Endothelial cell of umbilical vein (primary cell): ENCODE measurements around the gene ZFHX2. TPM values are rescaled to one million over a fixed set of nuclear protein-coding genes. Genes with fewer than 3 reads are reported as not detected.

Experiments used
- BruUV-seq: library from RNA; stranded (reverse); fragments of 400-500 nt; replicated peaks from 2 replicates; lab custom pipeline; 2021; lab: Mats Ljungman, UMichigan
- CTCF ChIA-PET: fragments of 300-600, 350-600 bp; sonication (Branson Sonifier 250); formaldehyde crosslinking; loops from one replicate; lab custom pipeline; 2021; ENCODE audit warnings: antibody characterized with exemption, inconsistent platforms; lab: Charles Lee
- POLR2A ChIA-PET: fragments of 300-600, 350-600 bp; sonication (Branson Sonifier 250); formaldehyde crosslinking; loops from one replicate; lab custom pipeline; 2021; ENCODE audit warnings: antibody characterized with exemption, inconsistent platforms; lab: Charles Lee
- DNase-seq: peaks from one replicate; pipeline ENCODE4 v3.0.0-alpha.2; 2011; ENCODE audit warnings: low read depth, low spot score
- FAIRE-seq: peaks from 2 replicates; lab custom pipeline; 2011; peaks lifted over from hg19 to GRCh38; lab: Jason Lieb, UNC
- H2AFZ ChIP-seq: 2 replicates; pipeline ENCODE4 v1.6.0; 2012; ENCODE audit warnings: low read depth, low read length, control low read depth, inconsistent platforms
- H3K27ac ChIP-seq: 2 replicates; pipeline ENCODE4 v1.5.1; 2011; ENCODE audit warnings: low read depth, mild to moderate bottlenecking, control low read depth, low read length, moderate library complexity; ENCODE audit not compliant: insufficient read depth
- H3K27me3 ChIP-seq, 2 experiments: 2 replicates each; pipeline versions ENCODE4 v1.6.0 to v1.6.1; 2011; ENCODE audit warnings: low read length in 2 of 2, mixed read lengths in 1 of 2; ENCODE audit not compliant: control insufficient read depth in 2 of 2, insufficient read depth in 2 of 2
- H3K36me3 ChIP-seq, 2 experiments: 2 replicates in 1 of 2; 3 replicates in 1 of 2; pipeline ENCODE4 v1.5.1; 2011; ENCODE audit warnings: low read length in 2 of 2, mild to moderate bottlenecking in 1 of 2, moderate library complexity in 1 of 2; ENCODE audit not compliant: control insufficient read depth in 2 of 2, insufficient read depth in 2 of 2; ENCODE audit errors: extremely low read depth in 1 of 2
- H3K4me1 ChIP-seq: 3 replicates; pipeline ENCODE4 v1.5.1; 2011; ENCODE audit warnings: mild to moderate bottlenecking, low read length; ENCODE audit not compliant: control insufficient read depth, insufficient read depth; ENCODE audit errors: extremely low read depth
- H3K4me2 ChIP-seq: 2 replicates; pipeline ENCODE4 v1.6.1; 2011; ENCODE audit warnings: low read length, control low read depth, mixed read lengths; ENCODE audit not compliant: insufficient read depth
- H3K4me3 ChIP-seq, 3 experiments: fragments of 200-600 bp in 1 of 3; sonication (generic), shearing (Covaris generic) in 1 of 3; replicated peaks in 1 of 3; 2 replicates each; pipeline ENCODE4 v1.5.1; 2011 to 2016; ENCODE audit warnings: control low read depth in 3 of 3, low read length in 3 of 3, mild to moderate bottlenecking in 2 of 3, inconsistent platforms in 1 of 3, low read depth in 1 of 3, moderate library complexity in 1 of 3; ENCODE audit not compliant: insufficient read depth in 1 of 3
- H3K79me2 ChIP-seq: 2 replicates; pipeline ENCODE4 v1.6.0; 2012; ENCODE audit warnings: low read length, inconsistent platforms; ENCODE audit not compliant: control insufficient read depth, insufficient read depth
- H3K9ac ChIP-seq: replicated peaks from 2 replicates; pipeline ENCODE3; 2011; ENCODE audit warnings: low read length, control low read depth; ENCODE audit not compliant: insufficient read depth; ENCODE audit errors: extremely low read depth
- H3K9me1 ChIP-seq: replicated peaks from 3 replicates; pipeline ENCODE4 v1.6.0; 2011; ENCODE audit warnings: mild to moderate bottlenecking, low read length; ENCODE audit not compliant: control insufficient read depth, insufficient read depth; ENCODE audit errors: extremely low read depth
- H3K9me3 ChIP-seq: replicated peaks from 2 replicates; pipeline ENCODE4 v1.5.1; 2012; ENCODE audit warnings: low read length, inconsistent platforms; ENCODE audit not compliant: control insufficient read depth, insufficient read depth
- H4K20me1 ChIP-seq: replicated peaks from 2 replicates; pipeline ENCODE3; 2011; ENCODE audit warnings: mild to moderate bottlenecking, low read length; ENCODE audit not compliant: control insufficient read depth, insufficient read depth; ENCODE audit errors: extremely low read depth
- POLR2AphosphoS5 ChIP-seq: IDR thresholded peaks from 2 replicates; pipeline ENCODE4 v1.6.1; 2012; ENCODE audit warnings: low read depth, mild to moderate bottlenecking, control low read depth, low read length, moderate library complexity; ENCODE audit not compliant: insufficient read depth
- dilution Hi-C: fragments of 300-500 bp; cut with MboI; formaldehyde crosslinking; loops from one replicate; pipeline ENCODE4 v1.15.0; 2019; ENCODE audit warnings: low sequenced_read_pairs; ENCODE audit not compliant: extremely low pct_ligation_motif_present
- intact Hi-C: fragments of 100-400 bp; cut with micrococcal nuclease; formaldehyde crosslinking; loops from one replicate; pipeline ENCODE4 v1.10.0; 2022
- polyA plus RNA-seq, 4 experiments: library from polyadenylated mRNA; depleted of rRNA in 3 of 4; stranded (reverse) in 3 of 4; unstranded in 1 of 4; fragments of >200 nt; gene quantifications; 2 replicates each; pipeline versions ENCODE4 v1.2.1 to v1.2.3, GENCODE V29; 2011 to 2012; ENCODE audit warnings: missing spikeins in 1 of 4
- total RNA-seq: library from RNA; stranded (reverse); gene quantifications from 2 replicates; pipeline ENCODE4 v1.2.3, GENCODE V29; 2021
- TF ChIP-seq, protein P1 (sequence below), 2 donors: IDR thresholded peaks; 1 replicate in 1 of 2; 2 replicates in 1 of 2; pipeline ENCODE4 v1.5.1; 2011; ENCODE audit warnings: low read length in 2 of 2, mild to moderate bottlenecking in 2 of 2, moderate library complexity in 2 of 2, control low read depth in 1 of 2, inconsistent platforms in 1 of 2, low read depth in 1 of 2; ENCODE audit not compliant: insufficient read depth in 1 of 2; ENCODE audit errors: extremely low read depth in 1 of 2

ZFHX2 gene
- total and polyA plus RNA-seq, 2 donors (not counting 3 experiments of a cell fraction or from before 2014, with no cell fraction given) = 0.25 to 2.3 TPM

DNA sequence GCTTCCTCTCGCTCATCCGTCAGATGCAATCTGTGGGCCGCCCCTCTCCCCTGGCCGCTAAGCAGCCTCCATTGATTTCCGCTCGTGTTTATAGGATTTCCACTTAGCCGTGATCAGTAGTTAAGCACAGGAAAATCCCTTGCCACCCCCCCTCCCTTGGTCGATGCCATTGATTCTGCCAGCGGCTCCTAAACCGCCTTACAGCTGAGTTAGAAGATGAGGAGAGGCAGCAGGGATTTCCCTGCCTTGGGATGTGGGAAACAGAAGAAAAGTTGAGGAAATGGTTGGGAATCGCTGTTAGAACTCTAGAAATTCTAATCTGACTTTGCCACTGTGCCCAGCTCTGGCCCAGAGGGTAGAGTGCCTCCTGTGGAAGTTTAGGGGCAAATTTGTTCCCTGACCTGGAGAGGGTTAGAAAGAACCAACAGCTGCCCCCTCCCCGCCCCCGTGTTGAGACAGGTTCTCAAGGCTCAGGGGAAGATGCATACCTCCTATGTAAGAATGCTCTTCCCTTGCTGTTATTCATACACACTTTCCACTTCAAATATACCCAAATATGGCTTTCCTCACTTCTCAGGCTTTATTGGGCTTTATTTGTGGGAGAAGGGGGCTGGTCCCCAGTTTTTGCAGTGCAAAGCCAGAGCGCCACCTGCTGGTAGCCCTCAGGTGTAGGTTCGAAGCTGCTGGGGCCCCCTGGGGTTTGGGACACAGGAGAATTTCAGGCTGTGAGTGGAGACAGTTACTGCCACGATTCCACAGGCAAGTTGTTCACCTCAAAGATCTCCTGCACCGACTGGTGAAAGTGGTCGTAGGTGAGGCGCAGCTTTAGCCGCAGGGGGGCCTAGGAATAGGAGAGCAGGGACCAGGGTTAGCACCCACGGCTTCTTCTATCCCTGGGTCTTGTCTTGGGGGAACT lies 7.7 kb upstream of the ZFHX2 start:
- Histone ChIP-seq H3K9me1 (no peaks in the 10 kb centered on the region), H3K27ac (no peak overlapping the region), H3K4me1 (peaks cover 11% of the 10 kb centered on the region), H3K36me3 (peaks cover 0 to 11% of the 10 kb centered on the region in 2 experiments), H3K4me3 (no peak overlapping the region), H4K20me1 (no peaks in the 10 kb centered on the region), H3K27me3 (no peaks in the 10 kb centered on the region), H3K4me2 (no peak overlapping the region), H3K9ac (no peak overlapping the region), H2AFZ (no peak overlapping the region), H3K9me3 (no peaks in the 10 kb centered on the region), H3K79me2 (peaks cover 11% of the 10 kb centered on the region)
- FAIRE-seq = peak; percentile 48
- ChIA-PET CTCF (interaction anchor here (0.5 to 12.3 kb wide), 19 partner anchors 8 to 1707 kb away, joined by 3 to 416 read pairs (median 7); partner anchors contain the start of genes PABPN1 and ZFHX2), POLR2A (interaction anchor here (1.2 kb wide), 1 partner anchor 81 kb away, joined by 5 read pairs; no protein-coding TSS in a partner anchor)
- intact Hi-C loops = no loop called here
- dilution Hi-C loops = no loop called here
- no peak for TF ChIP-seq POLR2AphosphoS5
- TF ChIP-seq, protein P1, sequence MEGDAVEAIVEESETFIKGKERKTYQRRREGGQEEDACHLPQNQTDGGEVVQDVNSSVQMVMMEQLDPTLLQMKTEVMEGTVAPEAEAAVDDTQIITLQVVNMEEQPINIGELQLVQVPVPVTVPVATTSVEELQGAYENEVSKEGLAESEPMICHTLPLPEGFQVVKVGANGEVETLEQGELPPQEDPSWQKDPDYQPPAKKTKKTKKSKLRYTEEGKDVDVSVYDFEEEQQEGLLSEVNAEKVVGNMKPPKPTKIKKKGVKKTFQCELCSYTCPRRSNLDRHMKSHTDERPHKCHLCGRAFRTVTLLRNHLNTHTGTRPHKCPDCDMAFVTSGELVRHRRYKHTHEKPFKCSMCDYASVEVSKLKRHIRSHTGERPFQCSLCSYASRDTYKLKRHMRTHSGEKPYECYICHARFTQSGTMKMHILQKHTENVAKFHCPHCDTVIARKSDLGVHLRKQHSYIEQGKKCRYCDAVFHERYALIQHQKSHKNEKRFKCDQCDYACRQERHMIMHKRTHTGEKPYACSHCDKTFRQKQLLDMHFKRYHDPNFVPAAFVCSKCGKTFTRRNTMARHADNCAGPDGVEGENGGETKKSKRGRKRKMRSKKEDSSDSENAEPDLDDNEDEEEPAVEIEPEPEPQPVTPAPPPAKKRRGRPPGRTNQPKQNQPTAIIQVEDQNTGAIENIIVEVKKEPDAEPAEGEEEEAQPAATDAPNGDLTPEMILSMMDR (IDR thresholded peaks at IDR 0.05; ENCODE audit: extremely low read depth in 1 of 2, insufficient read depth in 1 of 2, low read depth in 1 of 2, low read length in 2 of 2) = peak; percentile 87 to 92
- no TSS peak for BruUV-seq
- DNase-seq = peak; percentile 35
